Stomach (tissue), 9 donors: ENCODE measurements around the gene MYCL. TPM values are rescaled to one million over a fixed set of nuclear protein-coding genes. Genes with fewer than 3 reads are reported as not detected.

Source experiments
- DNase-seq, 2 donors: peaks; one replicate each; pipeline versions ENCODE4 v3.0.0 to v3.0.0-alpha.2; 2013 to 2019
- H3K27ac ChIP-seq, 5 donors: fragments of 200-600 bp in 4 of 5; sonication (generic) in 4 of 5; one replicate each; pipeline ENCODE4 v1.5.1; 2013 to 2019; ENCODE audit warnings: mild to moderate bottlenecking in 1 of 5, moderate library complexity in 1 of 5
- H3K27me3 ChIP-seq, 3 donors: fragments of 200-600 bp; sonication (generic); one replicate each; pipeline ENCODE4 v1.5.1; 2017 to 2019; ENCODE audit warnings: mixed run types in 1 of 3
- H3K36me3 ChIP-seq, 4 donors: fragments of 200-600 bp; sonication (generic); 1 replicate in 3 of 4; 2 replicates in 1 of 4; pipeline ENCODE4 v1.5.1; 2016 to 2019
- H3K4me1 ChIP-seq, 4 donors: fragments of 200-600 bp; sonication (generic); one replicate each; pipeline ENCODE4 v1.5.1; 2016 to 2019
- H3K4me3 ChIP-seq, 4 donors: fragments of 200-600 bp; sonication (generic) in 3 of 4; one replicate each; pipeline ENCODE4 v1.5.1; 2016 to 2019; ENCODE audit warnings: mild to moderate bottlenecking in 1 of 4
- H3K9me3 ChIP-seq, 4 donors: fragments of 200-600 bp; sonication (generic); one replicate each; pipeline ENCODE4 v1.5.1; 2016 to 2019
- CTCF ChIP-seq, 7 experiments: fragments of 450-650 bp in 4 of 7; fragments of 200-600 bp in 3 of 7; sonication (generic) in 3 of 7; IDR thresholded peaks; one replicate each; pipeline ENCODE4 v1.5.1; 2016 to 2019; ENCODE audit warnings: antibody characterized with exemption in 7 of 7, control low read depth in 2 of 7, mild to moderate bottlenecking in 1 of 7
- EP300 ChIP-seq: sonication (generic); formaldehyde crosslinking; IDR thresholded peaks from one replicate; pipeline ENCODE4 v1.6.1; 2017; ENCODE audit warnings: antibody characterized with exemption
- POLR2A ChIP-seq, 4 donors: fragments of 450-650 bp; IDR thresholded peaks; one replicate each; pipeline ENCODE4 v1.6.1; 2016; ENCODE audit warnings: antibody characterized with exemption in 4 of 4, control low read depth in 2 of 4, mild to moderate bottlenecking in 1 of 4, moderate library complexity in 1 of 4
- POLR2AphosphoS5 ChIP-seq, 3 donors: sonication (generic); formaldehyde crosslinking; IDR thresholded peaks; one replicate each; pipeline ENCODE4 v1.6.1; 2016; ENCODE audit warnings: antibody characterized with exemption in 3 of 3
- WGBS, 5 donors: extraction: QIAGEN DNeasy Blood & Tissue Kit in 3 of 5; methylation state at CpG; one replicate each; pipeline versions ENCODE4 v1.1.5 to v1.1.7; 2013 to 2018; 5-methylcytosine and 5-hydroxymethylcytosine counted together
- intact Hi-C: fragments of 100-400 bp; cut with DNase I; formaldehyde crosslinking; loops from one replicate; pipeline ENCODE4 v1.15.1; 2023; ENCODE audit warnings: low total_unique reads
- polyA plus RNA-seq, 3 donors: library from polyadenylated mRNA; stranded (reverse); fragments of 200-250 nt; gene quantifications; one replicate each; pipeline ENCODE4 v1.2.3, GENCODE V29; 2013
- total RNA-seq, 5 donors: library from RNA; depleted of rRNA; stranded (reverse); fragments of >200 nt; gene quantifications; one replicate each; pipeline versions ENCODE4 v1.1.0 to v1.2.3, GENCODE V29; 2014 to 2016
- donor health status: healthy with polysubstance abuse.
- donor health status: Bipolar disorder and iron deficiency.
- donor health status: healthy.

Gene MYCL
- total and polyA plus RNA-seq, 8 donors = 0.61 to 39.4 (median 4.5) TPM; not detected in 1

GRCh38 chr1:39938856-39939255 is 37.1 kb upstream of the MYCL start:
- no peak for TF ChIP-seq CTCF (IDR thresholded peaks at IDR 0.05)
- TF ChIP-seq EP300 = no peak
- no peak for TF ChIP-seq POLR2A (IDR thresholded peaks at IDR 0.05)
- TF ChIP-seq POLR2AphosphoS5 (IDR thresholded peaks at IDR 0.05) = no peak
- intact Hi-C loops = no loop called here
- peaks cover 0 to 4% (median 0%) of the 10 kb centered on the region in 3 donors for H3K27me3 ChIP-seq
- H3K9me3 ChIP-seq = no peaks in the 10 kb centered on the region
- WGBS, 5 donors = 80 to 93% (median 85%) methylated on average over 8 of the region's 8 CpGs
- H3K27ac ChIP-seq = no peak overlapping the region
- H3K4me1 ChIP-seq = peaks cover 0 to 17% (median 4%) of the 10 kb centered on the region in 4 donors
- H3K36me3 ChIP-seq = no peaks in the 10 kb centered on the region
- no peak for DNase-seq
- H3K4me3 ChIP-seq = no peak overlapping the region

GRCh38 chr1:39936724-39937491 is 35.2 kb upstream of the MYCL start:
- Histone ChIP-seq H3K36me3 (no peaks in the 10 kb centered on the region), H3K4me1 (peaks cover 0 to 23% (median 6%) of the 10 kb centered on the region in 4 donors), H3K4me3 (no peak overlapping the region), H3K27ac (peak overlapping the region in 2 of 5 donors; percentile 14 to 23), H3K27me3 (peaks cover 0 to 4% (median 0%) of the 10 kb centered on the region in 3 donors), H3K9me3 (no peaks in the 10 kb centered on the region)
- no peak for DNase-seq
- intact Hi-C loops = no loop called here
- 41 to 83% (median 79%) methylated on average over 2 of the region's 2 CpGs for WGBS, 5 donors
- TF ChIP-seq POLR2AphosphoS5 (IDR thresholded peaks at IDR 0.05) (no peak), POLR2A (IDR thresholded peaks at IDR 0.05) (no peak), EP300 (no peak), CTCF (IDR thresholded peaks at IDR 0.05) (no peak)

GRCh38 chr1:39933956-39934941 is 32.5 kb upstream of the MYCL start:
- Histone ChIP-seq H3K27ac (peak overlapping the region in 3 of 5 donors; percentile 61 to 76 (median 74)), H3K27me3 (no peaks in the 10 kb centered on the region), H3K4me1 (peaks cover 0 to 15% (median 6%) of the 10 kb centered on the region in 4 donors), H3K9me3 (no peaks in the 10 kb centered on the region), H3K36me3 (no peaks in the 10 kb centered on the region), H3K4me3 (no peak overlapping the region)
- TF ChIP-seq POLR2A (IDR thresholded peaks at IDR 0.05) (no peak), CTCF (IDR thresholded peaks at IDR 0.05) (no peak), EP300 (no peak), POLR2AphosphoS5 (IDR thresholded peaks at IDR 0.05) (peak in 2 of 3 donors; percentile 56 to 86)
- DNase-seq = peak; percentile 73 to 89
- intact Hi-C loops = no loop called here
- 28 to 39% (median 30%) methylated on average over 12 of the region's 12 CpGs for WGBS, 5 donors
